Endothelial cell of umbilical vein (primary cell): ENCODE data around the gene SP6. TPM values are rescaled to one million over a fixed set of nuclear protein-coding genes. Genes with fewer than 3 reads are reported as not detected.

ENCODE experiments used
- BruUV-seq: library from RNA; stranded (reverse); fragments of 400-500 nt; replicated peaks from 2 replicates; lab custom pipeline; 2021; lab: Mats Ljungman, UMichigan
- CTCF ChIA-PET: fragments of 300-600, 350-600 bp; sonication (Branson Sonifier 250); formaldehyde crosslinking; loops from one replicate; lab custom pipeline; 2021; ENCODE audit warnings: antibody characterized with exemption, inconsistent platforms; lab: Charles Lee
- POLR2A ChIA-PET: fragments of 300-600, 350-600 bp; sonication (Branson Sonifier 250); formaldehyde crosslinking; loops from one replicate; lab custom pipeline; 2021; ENCODE audit warnings: antibody characterized with exemption, inconsistent platforms; lab: Charles Lee
- DNase-seq: peaks from one replicate; pipeline ENCODE4 v3.0.0-alpha.2; 2011; ENCODE audit warnings: low read depth, low spot score
- FAIRE-seq: peaks from 2 replicates; lab custom pipeline; 2011; peaks lifted over from hg19 to GRCh38; lab: Jason Lieb, UNC
- H2AFZ ChIP-seq: 2 replicates; pipeline ENCODE4 v1.6.0; 2012; ENCODE audit warnings: low read depth, low read length, control low read depth, inconsistent platforms
- H3K27ac ChIP-seq: 2 replicates; pipeline ENCODE4 v1.5.1; 2011; ENCODE audit warnings: low read depth, mild to moderate bottlenecking, control low read depth, low read length, moderate library complexity; ENCODE audit not compliant: insufficient read depth
- H3K27me3 ChIP-seq, 2 experiments: 2 replicates each; pipeline versions ENCODE4 v1.6.0 to v1.6.1; 2011; ENCODE audit warnings: low read length in 2 of 2, mixed read lengths in 1 of 2; ENCODE audit not compliant: control insufficient read depth in 2 of 2, insufficient read depth in 2 of 2
- H3K36me3 ChIP-seq, 2 experiments: 2 replicates in 1 of 2; 3 replicates in 1 of 2; pipeline ENCODE4 v1.5.1; 2011; ENCODE audit warnings: low read length in 2 of 2, mild to moderate bottlenecking in 1 of 2, moderate library complexity in 1 of 2; ENCODE audit not compliant: control insufficient read depth in 2 of 2, insufficient read depth in 2 of 2; ENCODE audit errors: extremely low read depth in 1 of 2
- H3K4me1 ChIP-seq: 3 replicates; pipeline ENCODE4 v1.5.1; 2011; ENCODE audit warnings: mild to moderate bottlenecking, low read length; ENCODE audit not compliant: control insufficient read depth, insufficient read depth; ENCODE audit errors: extremely low read depth
- H3K4me2 ChIP-seq: 2 replicates; pipeline ENCODE4 v1.6.1; 2011; ENCODE audit warnings: low read length, control low read depth, mixed read lengths; ENCODE audit not compliant: insufficient read depth
- H3K4me3 ChIP-seq, 3 experiments: fragments of 200-600 bp in 1 of 3; sonication (generic), shearing (Covaris generic) in 1 of 3; replicated peaks in 1 of 3; 2 replicates each; pipeline ENCODE4 v1.5.1; 2011 to 2016; ENCODE audit warnings: control low read depth in 3 of 3, low read length in 3 of 3, mild to moderate bottlenecking in 2 of 3, inconsistent platforms in 1 of 3, low read depth in 1 of 3, moderate library complexity in 1 of 3; ENCODE audit not compliant: insufficient read depth in 1 of 3
- H3K79me2 ChIP-seq: 2 replicates; pipeline ENCODE4 v1.6.0; 2012; ENCODE audit warnings: low read length, inconsistent platforms; ENCODE audit not compliant: control insufficient read depth, insufficient read depth
- H3K9ac ChIP-seq: replicated peaks from 2 replicates; pipeline ENCODE3; 2011; ENCODE audit warnings: low read length, control low read depth; ENCODE audit not compliant: insufficient read depth; ENCODE audit errors: extremely low read depth
- H3K9me1 ChIP-seq: replicated peaks from 3 replicates; pipeline ENCODE4 v1.6.0; 2011; ENCODE audit warnings: mild to moderate bottlenecking, low read length; ENCODE audit not compliant: control insufficient read depth, insufficient read depth; ENCODE audit errors: extremely low read depth
- H3K9me3 ChIP-seq: replicated peaks from 2 replicates; pipeline ENCODE4 v1.5.1; 2012; ENCODE audit warnings: low read length, inconsistent platforms; ENCODE audit not compliant: control insufficient read depth, insufficient read depth
- H4K20me1 ChIP-seq: replicated peaks from 2 replicates; pipeline ENCODE3; 2011; ENCODE audit warnings: mild to moderate bottlenecking, low read length; ENCODE audit not compliant: control insufficient read depth, insufficient read depth; ENCODE audit errors: extremely low read depth
- CTCF ChIP-seq, 2 donors: IDR thresholded peaks; 1 replicate in 1 of 2; 2 replicates in 1 of 2; pipeline ENCODE4 v1.5.1; 2011; ENCODE audit warnings: low read length in 2 of 2, mild to moderate bottlenecking in 2 of 2, moderate library complexity in 2 of 2, control low read depth in 1 of 2, inconsistent platforms in 1 of 2, low read depth in 1 of 2; ENCODE audit not compliant: insufficient read depth in 1 of 2; ENCODE audit errors: extremely low read depth in 1 of 2
- FOS ChIP-seq: IDR thresholded peaks from 2 replicates; pipeline ENCODE4 v1.6.1; 2011; ENCODE audit warnings: mild to moderate bottlenecking, low read length, moderate library complexity, borderline replicate concordance; ENCODE audit not compliant: insufficient read depth
- GATA2 ChIP-seq: IDR thresholded peaks from 2 replicates; pipeline ENCODE4 v1.7.0; 2011; ENCODE audit warnings: low read depth, mild to moderate bottlenecking, moderate library complexity, mixed read lengths, low read length; ENCODE audit not compliant: insufficient read length, insufficient read depth
- POLR2A ChIP-seq: IDR thresholded peaks from 2 replicates; pipeline ENCODE4 v1.6.1; 2012; ENCODE audit warnings: low read depth, mild to moderate bottlenecking, control low read depth, low read length
- dilution Hi-C: fragments of 300-500 bp; cut with MboI; formaldehyde crosslinking; loops from one replicate; pipeline ENCODE4 v1.15.0; 2019; ENCODE audit warnings: low sequenced_read_pairs; ENCODE audit not compliant: extremely low pct_ligation_motif_present
- intact Hi-C: fragments of 100-400 bp; cut with micrococcal nuclease; formaldehyde crosslinking; loops from one replicate; pipeline ENCODE4 v1.10.0; 2022
- polyA plus RNA-seq, 4 experiments: library from polyadenylated mRNA; depleted of rRNA in 3 of 4; stranded (reverse) in 3 of 4; unstranded in 1 of 4; fragments of >200 nt; gene quantifications; 2 replicates each; pipeline versions ENCODE4 v1.2.1 to v1.2.3, GENCODE V29; 2011 to 2012; ENCODE audit warnings: missing spikeins in 1 of 4
- total RNA-seq: library from RNA; stranded (reverse); gene quantifications from 2 replicates; pipeline ENCODE4 v1.2.3, GENCODE V29; 2021

Gene SP6
- total and polyA plus RNA-seq, 2 donors (not counting 3 experiments of a cell fraction or from before 2014, with no cell fraction given) = 0.11 to 1.3 TPM

- ChIA-PET POLR2A (no interaction called here), CTCF (interaction anchor here (1.0 to 7.2 kb wide), 2 partner anchors 8 to 36 kb away, joined by 6 to 48 read pairs; no protein-coding TSS in a partner anchor)
- Histone ChIP-seq H4K20me1 (no peaks in the 10 kb centered on the region), H3K4me2 (no peak overlapping the region), H3K36me3 (no peaks in the 10 kb centered on the region), H3K4me3 (no peak overlapping the region), H3K27ac (no peak overlapping the region), H3K4me1 (peaks cover 22% of the 10 kb centered on the region), H2AFZ (no peak overlapping the region), H3K9me3 (no peaks in the 10 kb centered on the region), H3K9me1 (no peaks in the 10 kb centered on the region), H3K27me3 (peaks cover 3 to 11% of the 10 kb centered on the region in 2 experiments), H3K9ac (no peak overlapping the region), H3K79me2 (no peaks in the 10 kb centered on the region)
- BruUV-seq = no TSS peak
- TF ChIP-seq CTCF (IDR thresholded peaks at IDR 0.05; ENCODE audit: extremely low read depth in 1 of 2, insufficient read depth in 1 of 2, low read depth in 1 of 2, low read length in 2 of 2) = no peak
- TF ChIP-seq POLR2A = no peak
- TF ChIP-seq GATA2 = no peak
- no peak for TF ChIP-seq FOS
- dilution Hi-C loops (no loop called here), intact Hi-C loops (no loop called here)
- DNase-seq = no peak
- FAIRE-seq = no peak
Observed at GRCh38 chr17:47853616-47854015, 2.7 kb upstream of the SP6 start.
